NCI-H510A treated with DMSO at 0.1 percent for 48 hours (cell line): ENCODE measurements around the gene CHRNB1.
"Not testable (repeated sequence)": the region's sequence is repeated elsewhere in the genome, so short reads cannot be mapped to it uniquely, and the experiment has no call there.

Source experiments
- DNase-seq: peaks from one replicate; lab custom pipeline; 2025; lab: John Stamatoyannopoulos, UW

The CHRNB1 gene

GRCh38 chr17:7468290-7468689 lies 23.4 kb downstream of the CHRNB1 start:
- no peak for DNase-seq

- no peak for DNase-seq
These were observed 24.0 kb downstream of the CHRNB1 start for GRCh38 chr17:7468804-7469389.

GRCh38 chr17:7469843-7470242 lies 25.0 kb downstream of the CHRNB1 start:
- DNase-seq: not testable (repeated sequence)

GRCh38 chr17:7470457-7470973 lies 25.7 kb downstream of the CHRNB1 start:
- not testable (repeated sequence) for DNase-seq

- DNase-seq: no peak
These were observed 26.9 kb downstream of the CHRNB1 start for GRCh38 chr17:7471729-7472128.

GRCh38 chr17:7474767-7475166 lies 29.9 kb downstream of the CHRNB1 start:
- DNase-seq: not testable (repeated sequence)

- DNase-seq: no peak
These were observed 31.0 kb downstream of the CHRNB1 start for GRCh38 chr17:7475764-7476422.

GRCh38 chr17:7476494-7476893 lies 31.6 kb downstream of the CHRNB1 start:
- no peak for DNase-seq

GRCh38 chr17:7476951-7477350 lies 32.1 kb downstream of the CHRNB1 start:
- DNase-seq: no peak

- DNase-seq: no peak
These were observed 32.8 kb downstream of the CHRNB1 start for GRCh38 chr17:7477392-7478275.

GRCh38 chr17:7478276-7479212 lies 33.7 kb downstream of the CHRNB1 start:
- DNase-seq: no peak

- DNase-seq: no peak
These were observed 34.6 kb downstream of the CHRNB1 start, which contains the start of gene ZBTB4 for GRCh38 chr17:7479213-7480088. ZBTB4 (minus strand) TSS chr17:7479631; CDS start chr17:7466801, 12,830 bp downstream.

GRCh38 chr17:7480089-7480384 lies 35.2 kb downstream of the CHRNB1 start:
- no peak for DNase-seq

GRCh38 chr17:7481275-7481674 lies 36.4 kb downstream of the CHRNB1 start, which contains the start of gene SLC35G6:
SLC35G6 (plus strand) TSS chr17:7481446; CDS start chr17:7481517, 71 bp downstream.
- not testable (repeated sequence) for DNase-seq

- DNase-seq: not testable (repeated sequence)
These were observed 37.2 kb downstream of the CHRNB1 start for GRCh38 chr17:7481842-7482741.

- DNase-seq: not testable (repeated sequence)
These were observed 37.9 kb downstream of the CHRNB1 start for GRCh38 chr17:7482742-7483088.

GRCh38 chr17:7483255-7484066 lies 38.6 kb downstream of the CHRNB1 start:
- DNase-seq: peak; percentile 97

- DNase-seq: peak; percentile 97
These were observed 39.4 kb downstream of the CHRNB1 start, which contains the start of gene POLR2A for GRCh38 chr17:7484067-7484918. POLR2A (plus strand) TSS chr17:7484366.
